Cardiac muscle cell (in vitro differentiated cells and primary cell): Measurements from ENCODE around the gene BCAS3. TPM values are rescaled to one million over a fixed set of nuclear protein-coding genes. Genes with fewer than 3 reads are reported as not detected.

Source experiments
- DNase-seq, 2 donors: peaks; one replicate each; pipeline versions ENCODE4 v3.0.0 to v3.0.0-alpha.2; 2010 to 2017; ENCODE audit warnings: low read depth in 1 of 2, low spot score in 1 of 2
- H3K27ac ChIP-seq: fragments of 200-600 bp; sonication (generic); 2 replicates; pipeline ENCODE4 v1.5.1; 2016
- H3K27me3 ChIP-seq: fragments of 200-600 bp; sonication (generic); 2 replicates; pipeline ENCODE4 v1.6.0; 2016; ENCODE audit warnings: control low read depth
- H3K36me3 ChIP-seq: fragments of 200-600 bp; sonication (generic); 2 replicates; pipeline ENCODE4 v1.5.1; 2016; ENCODE audit warnings: control low read depth
- H3K4me1 ChIP-seq: fragments of 200-600 bp; sonication (generic); 2 replicates; pipeline ENCODE4 v1.8.1; 2017; ENCODE audit warnings: low read depth, mild to moderate bottlenecking, mixed run types
- H3K4me3 ChIP-seq: fragments of 200-600 bp; sonication (generic); 2 replicates; pipeline ENCODE4 v1.5.1; 2016; ENCODE audit warnings: mild to moderate bottlenecking
- H3K9me3 ChIP-seq: fragments of 200-600 bp; sonication (generic); 2 replicates; pipeline ENCODE4 v1.5.1; 2017; ENCODE audit warnings: low read depth, mild to moderate bottlenecking, control low read depth
- polyA plus RNA-seq: library from polyadenylated mRNA; unstranded; fragments of >200 nt; fragmentation: Nextera tagmentation; extraction: Ambion mirVana; gene quantifications from 2 replicates; pipeline ENCODE4 v1.2.1, GENCODE V29; 2016
- total RNA-seq: library from RNA; depleted of rRNA; stranded (reverse); fragments of >200 nt; gene quantifications from 2 replicates; pipeline ENCODE4 v1.2.3, GENCODE V29; 2016
- TF ChIP-seq, protein P1 (sequence below): IDR thresholded peaks from 2 replicates; pipeline ENCODE4 v1.5.1; 2012; ENCODE audit warnings: low read depth, mild to moderate bottlenecking, low read length

BCAS3 gene
- total and polyA plus RNA-seq, 2 experiments from 2014 or later: 36.5 to 39.6 TPM

DNA sequence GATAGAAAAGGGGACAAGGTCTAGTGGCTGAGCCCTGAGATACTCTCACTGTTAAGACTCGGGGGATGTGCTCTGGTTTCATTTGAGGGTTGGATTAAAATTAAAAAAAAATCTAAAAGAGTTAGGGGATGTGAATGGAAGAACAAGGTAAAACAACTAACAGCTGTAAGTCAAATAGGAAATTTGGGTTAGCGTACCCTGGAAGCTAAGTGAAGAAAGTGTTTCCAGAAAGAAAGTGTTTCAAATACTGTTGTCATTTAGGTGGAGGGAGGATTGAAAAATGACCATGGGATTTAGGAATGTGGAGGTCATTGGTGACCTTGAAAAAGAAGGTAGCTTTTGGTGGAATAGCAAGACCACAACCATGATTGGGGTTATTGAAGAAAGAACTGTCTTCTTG lies 40.0 kb upstream of the BCAS3 start:
- Histone ChIP-seq H3K4me1 (peaks cover 9% of the 10 kb centered on the region), H3K27me3 (no peaks in the 10 kb centered on the region), H3K36me3 (peaks cover 9% of the 10 kb centered on the region), H3K9me3 (no peaks in the 10 kb centered on the region), H3K27ac (no peak overlapping the region), H3K4me3 (no peak overlapping the region)
- DNase-seq: no peak
- TF ChIP-seq, protein P1, sequence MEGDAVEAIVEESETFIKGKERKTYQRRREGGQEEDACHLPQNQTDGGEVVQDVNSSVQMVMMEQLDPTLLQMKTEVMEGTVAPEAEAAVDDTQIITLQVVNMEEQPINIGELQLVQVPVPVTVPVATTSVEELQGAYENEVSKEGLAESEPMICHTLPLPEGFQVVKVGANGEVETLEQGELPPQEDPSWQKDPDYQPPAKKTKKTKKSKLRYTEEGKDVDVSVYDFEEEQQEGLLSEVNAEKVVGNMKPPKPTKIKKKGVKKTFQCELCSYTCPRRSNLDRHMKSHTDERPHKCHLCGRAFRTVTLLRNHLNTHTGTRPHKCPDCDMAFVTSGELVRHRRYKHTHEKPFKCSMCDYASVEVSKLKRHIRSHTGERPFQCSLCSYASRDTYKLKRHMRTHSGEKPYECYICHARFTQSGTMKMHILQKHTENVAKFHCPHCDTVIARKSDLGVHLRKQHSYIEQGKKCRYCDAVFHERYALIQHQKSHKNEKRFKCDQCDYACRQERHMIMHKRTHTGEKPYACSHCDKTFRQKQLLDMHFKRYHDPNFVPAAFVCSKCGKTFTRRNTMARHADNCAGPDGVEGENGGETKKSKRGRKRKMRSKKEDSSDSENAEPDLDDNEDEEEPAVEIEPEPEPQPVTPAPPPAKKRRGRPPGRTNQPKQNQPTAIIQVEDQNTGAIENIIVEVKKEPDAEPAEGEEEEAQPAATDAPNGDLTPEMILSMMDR: no peak

DNA sequence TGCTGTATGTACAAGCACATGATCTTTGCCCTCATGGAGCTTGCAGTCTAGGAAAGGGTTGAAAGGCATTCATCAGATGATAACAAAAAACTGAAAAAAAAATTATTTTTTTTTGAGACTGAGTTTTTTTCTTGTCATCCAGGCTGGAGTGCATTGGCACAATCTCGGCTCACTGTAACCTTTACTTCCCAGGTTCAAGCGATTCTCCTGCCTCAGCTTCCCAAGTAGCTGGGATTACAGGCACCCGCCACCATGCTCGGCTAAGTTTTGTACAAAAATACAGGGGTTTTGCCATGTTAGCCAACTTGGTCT lies 38.7 kb upstream of the BCAS3 start:
- Histone ChIP-seq H3K27me3 (no peaks in the 10 kb centered on the region), H3K4me3 (no peak overlapping the region), H3K27ac (no peak overlapping the region), H3K9me3 (no peaks in the 10 kb centered on the region), H3K4me1 (peaks cover 9% of the 10 kb centered on the region), H3K36me3 (peaks cover 7% of the 10 kb centered on the region)
- DNase-seq: no peak
- TF ChIP-seq, protein P1: no peak

DNA sequence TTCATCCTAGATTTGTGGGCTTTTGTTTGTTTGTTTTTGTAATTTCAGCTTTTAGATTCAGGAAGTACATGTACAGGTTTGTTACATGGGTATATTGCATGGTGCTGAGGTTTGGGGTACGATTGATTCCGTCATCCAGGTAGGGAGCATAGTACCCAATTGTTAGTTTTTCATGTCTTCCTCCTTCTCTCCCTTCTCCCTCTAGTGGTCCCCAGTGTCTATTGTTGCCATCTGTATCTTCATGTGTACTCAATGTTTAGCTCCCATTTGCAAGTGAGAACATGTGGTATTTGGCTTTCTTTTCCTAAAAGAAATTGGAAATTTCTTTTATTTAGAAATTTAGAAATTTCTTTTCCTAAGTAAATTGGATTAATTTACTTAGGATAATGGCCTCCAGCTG lies 37.1 kb upstream of the BCAS3 start:
- Histone ChIP-seq H3K27ac (no peak overlapping the region), H3K36me3 (peaks cover 7% of the 10 kb centered on the region), H3K4me3 (no peak overlapping the region), H3K27me3 (no peaks in the 10 kb centered on the region), H3K9me3 (no peaks in the 10 kb centered on the region), H3K4me1 (peaks cover 9% of the 10 kb centered on the region)
- peak in 1 of 2 donors; percentile 24 for DNase-seq
- TF ChIP-seq, protein P1: peak; percentile 54

DNA sequence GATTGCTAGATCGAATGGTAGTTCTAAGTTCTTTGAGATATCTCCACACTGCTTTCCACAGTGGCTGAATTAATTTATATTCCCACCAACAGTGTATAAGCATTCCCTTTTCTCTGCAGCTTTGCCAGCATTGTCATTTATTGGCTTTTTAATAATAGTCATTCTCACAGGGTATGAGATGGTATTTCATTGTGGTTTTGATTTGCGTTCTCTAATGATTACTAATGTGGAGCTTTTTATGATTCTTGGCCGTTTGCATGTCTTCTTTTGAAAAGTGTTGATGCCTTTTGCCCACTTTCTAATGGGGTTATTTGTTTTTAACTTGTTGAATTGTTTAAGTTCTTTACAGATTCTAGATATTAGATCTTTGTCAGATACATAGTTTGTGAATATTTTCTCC lies 36.5 kb upstream of the BCAS3 start:
- H3K9me3 ChIP-seq: no peaks in the 10 kb centered on the region
- DNase-seq: no peak
- TF ChIP-seq, protein P1: no peak

DNA sequence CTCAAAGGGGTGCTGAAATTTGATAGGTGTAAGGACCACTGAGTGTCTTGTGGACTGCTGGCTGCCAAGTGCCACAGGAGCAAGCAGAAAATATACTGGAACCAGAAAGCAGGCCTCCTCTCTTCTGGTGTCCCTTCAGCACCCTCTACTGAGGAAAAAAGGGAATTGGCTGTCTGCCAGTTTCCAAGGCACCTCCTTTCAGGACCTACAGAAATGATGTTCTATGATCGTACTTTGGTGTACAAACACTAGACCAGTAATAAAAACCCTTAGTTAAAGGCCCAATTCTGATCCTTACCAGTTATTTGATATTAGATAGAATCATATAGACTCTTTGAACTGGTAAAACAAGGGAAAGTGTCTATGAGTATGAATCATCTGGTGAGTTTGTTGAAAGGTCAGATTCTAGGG lies 35.8 kb upstream of the BCAS3 start:
- Histone ChIP-seq H3K4me1 (peaks cover 15% of the 10 kb centered on the region), H3K27ac (peak overlapping the region; percentile 28), H3K9me3 (no peaks in the 10 kb centered on the region), H3K4me3 (no peak overlapping the region), H3K36me3 (no peaks in the 10 kb centered on the region), H3K27me3 (no peaks in the 10 kb centered on the region)
- peak; percentile 87 to 90 for DNase-seq
- TF ChIP-seq, protein P1: peak; percentile 60

More for the DNA sequence above, 36.5 kb upstream of the BCAS3 start:
- no peaks in the 10 kb centered on the region for H3K27me3 ChIP-seq
- peaks cover 11% of the 10 kb centered on the region for H3K4me1 ChIP-seq
- peaks cover 1% of the 10 kb centered on the region for H3K36me3 ChIP-seq
- peak overlapping the region; percentile 28 for H3K27ac ChIP-seq
- H3K4me3 ChIP-seq: no peak overlapping the region
